Keratinocyte (primary cell): ENCODE measurements around the gene SIK2. TPM values are rescaled to one million over a fixed set of nuclear protein-coding genes. Genes with fewer than 3 reads are reported as not detected.

Source experiments
- DNase-seq: peaks from one replicate; pipeline ENCODE4 v3.0.0-alpha.2; 2011; ENCODE audit warnings: low read depth, missing footprints, low spot score
- FAIRE-seq: peaks from 2 replicates; lab custom pipeline; 2011; peaks lifted over from hg19 to GRCh38; lab: Jason Lieb, UNC
- H2AFZ ChIP-seq: 2 replicates; pipeline ENCODE4 v1.6.0; 2012; ENCODE audit warnings: low read length, control low read depth, inconsistent platforms; ENCODE audit not compliant: control insufficient read depth
- H3K27ac ChIP-seq: 2 replicates; pipeline ENCODE4 v1.5.1; 2011; ENCODE audit warnings: low read length; ENCODE audit not compliant: control insufficient read depth, insufficient read depth
- H3K27me3 ChIP-seq: 3 replicates; pipeline ENCODE4 v1.6.0; 2011; ENCODE audit warnings: low read length; ENCODE audit not compliant: control insufficient read depth, insufficient read depth; ENCODE audit errors: extremely low read depth
- H3K36me3 ChIP-seq, 2 experiments: 2 replicates in 1 of 2; 3 replicates in 1 of 2; pipeline ENCODE4 v1.5.1; 2011; ENCODE audit warnings: low read length in 2 of 2, mild to moderate bottlenecking in 1 of 2; ENCODE audit not compliant: control insufficient read depth in 2 of 2, insufficient read depth in 2 of 2; ENCODE audit errors: extremely low read depth in 1 of 2
- H3K4me1 ChIP-seq: 3 replicates; pipeline ENCODE4 v1.5.1; 2011; ENCODE audit warnings: low read length; ENCODE audit not compliant: control insufficient read depth, insufficient read depth; ENCODE audit errors: extremely low read depth
- H3K4me2 ChIP-seq: 3 replicates; pipeline ENCODE4 v1.6.0; 2011; ENCODE audit warnings: low read depth, low read length; ENCODE audit not compliant: control insufficient read depth, insufficient read depth; ENCODE audit errors: extremely low read depth
- H3K4me3 ChIP-seq, 3 experiments: fragments of 200-600 bp in 1 of 3; sonication (generic) in 1 of 3; 2 replicates in 2 of 3; 3 replicates in 1 of 3; pipeline ENCODE4 v1.5.1; 2011 to 2016; ENCODE audit warnings: low read length in 3 of 3, mild to moderate bottlenecking in 3 of 3, control low read depth in 2 of 3, inconsistent platforms in 1 of 3, low read depth in 1 of 3, mixed read lengths in 1 of 3, mixed run types in 1 of 3, moderate library complexity in 1 of 3; ENCODE audit not compliant: control insufficient read depth in 2 of 3, insufficient read depth in 2 of 3; ENCODE audit errors: extremely low read depth in 1 of 3
- H3K79me2 ChIP-seq: 2 replicates; pipeline ENCODE4 v1.6.0; 2012; ENCODE audit warnings: low read length; ENCODE audit not compliant: control insufficient read depth, insufficient read depth
- H3K9ac ChIP-seq: 3 replicates; pipeline ENCODE4 v1.6.0; 2011; ENCODE audit warnings: low read length; ENCODE audit not compliant: control insufficient read depth, insufficient read depth; ENCODE audit errors: extremely low read depth
- H3K9me1 ChIP-seq: 3 replicates; pipeline ENCODE4 v1.6.0; 2011; ENCODE audit warnings: low read length; ENCODE audit not compliant: control insufficient read depth, insufficient read depth; ENCODE audit errors: extremely low read depth
- H3K9me3 ChIP-seq: 2 replicates; pipeline ENCODE4 v1.5.1; 2012; ENCODE audit warnings: low read depth, low read length; ENCODE audit not compliant: control insufficient read depth
- H4K20me1 ChIP-seq: 3 replicates; pipeline ENCODE4 v1.6.0; 2011; ENCODE audit warnings: low read length; ENCODE audit not compliant: control insufficient read depth, insufficient read depth; ENCODE audit errors: extremely low read depth
- EZH2 ChIP-seq: IDR thresholded peaks from one replicate; pipeline ENCODE4 v1.6.1; 2012; ENCODE audit warnings: inconsistent platforms, mild to moderate bottlenecking, low read length, moderate library complexity
- dilution Hi-C: fragments of 300-500 bp; cut with MboI; formaldehyde crosslinking; loops from one replicate; pipeline ENCODE4 v1.7.0; 2020; ENCODE audit warnings: low sequenced_read_pairs; ENCODE audit not compliant: extremely low pct_ligation_motif_present
- polyA plus RNA-seq, 5 experiments: library from polyadenylated mRNA; depleted of rRNA in 3 of 5; stranded (reverse) in 3 of 5; stranded (forward) in 1 of 5; unstranded in 1 of 5; fragments of >200 nt; gene quantifications; 1 replicate in 1 of 5; 2 replicates in 3 of 5; 3 replicates in 1 of 5; pipeline versions ENCODE4 v1.2.1 to v1.2.3, GENCODE V29; 2011 to 2012; ENCODE audit warnings: missing spikeins in 2 of 5, low read depth in 1 of 5, low replicate concordance in 1 of 5
- TF ChIP-seq, protein P1 (sequence below), 3 experiments: IDR thresholded peaks in 1 of 3; conservative IDR thresholded peaks in 1 of 3; optimal IDR thresholded peaks in 1 of 3; 2 replicates in 2 of 3; 3 replicates in 1 of 3; pipeline versions ENCODE3 to v1.5.1; 2011; ENCODE audit warnings: low read length in 3 of 3, mild to moderate bottlenecking in 3 of 3, moderate library complexity in 2 of 3, control low read depth in 1 of 3, inconsistent platforms in 1 of 3; ENCODE audit not compliant: insufficient read depth in 2 of 3; ENCODE audit errors: extremely low read depth in 1 of 3

The SIK2 gene
- polyA plus RNA-seq, 1 donor (not counting 4 experiments of a cell fraction or from before 2014, with no cell fraction given), result 10.0 TPM

DNA sequence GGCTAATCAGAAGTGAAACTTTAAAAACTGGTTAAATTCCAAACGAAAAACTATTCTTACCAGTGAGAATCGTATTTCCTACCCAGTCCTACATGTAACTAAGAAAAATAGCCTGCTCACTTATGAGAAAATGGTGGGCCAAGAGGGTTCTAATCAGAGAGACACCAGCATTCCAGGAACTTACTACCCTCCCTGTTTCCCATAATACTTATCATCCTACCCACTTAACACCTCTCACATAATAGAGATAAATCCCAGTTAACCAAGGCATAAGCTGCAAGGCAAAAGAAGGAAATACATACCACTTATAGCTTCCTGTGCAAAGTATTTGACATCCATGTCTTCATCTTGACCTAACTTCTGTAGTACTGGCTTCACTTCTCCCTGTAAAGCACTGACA, 139.5 kb downstream of the SIK2 start:
- dilution Hi-C loops, result no loop called here

GRCh38 chr11:111743700-111744099, 141.5 kb downstream of the SIK2 start:
- Histone ChIP-seq H3K27ac (no peak overlapping the region), H3K9me3 (no peaks in the 10 kb centered on the region), H3K9me1 (no peaks in the 10 kb centered on the region), H3K4me3 (no peak overlapping the region), H3K79me2 (peaks cover 6% of the 10 kb centered on the region), H3K4me2 (no peak overlapping the region), H3K4me1 (peaks cover 11% of the 10 kb centered on the region), H2AFZ (no peak overlapping the region), H4K20me1 (no peaks in the 10 kb centered on the region), H3K9ac (no peak overlapping the region), H3K36me3 (peaks cover 22 to 23% of the 10 kb centered on the region in 2 experiments), H3K27me3 (no peaks in the 10 kb centered on the region)
- DNase-seq (no peak), FAIRE-seq (no peak)
- TF ChIP-seq EZH2, result no peak
- TF ChIP-seq, protein P1, sequence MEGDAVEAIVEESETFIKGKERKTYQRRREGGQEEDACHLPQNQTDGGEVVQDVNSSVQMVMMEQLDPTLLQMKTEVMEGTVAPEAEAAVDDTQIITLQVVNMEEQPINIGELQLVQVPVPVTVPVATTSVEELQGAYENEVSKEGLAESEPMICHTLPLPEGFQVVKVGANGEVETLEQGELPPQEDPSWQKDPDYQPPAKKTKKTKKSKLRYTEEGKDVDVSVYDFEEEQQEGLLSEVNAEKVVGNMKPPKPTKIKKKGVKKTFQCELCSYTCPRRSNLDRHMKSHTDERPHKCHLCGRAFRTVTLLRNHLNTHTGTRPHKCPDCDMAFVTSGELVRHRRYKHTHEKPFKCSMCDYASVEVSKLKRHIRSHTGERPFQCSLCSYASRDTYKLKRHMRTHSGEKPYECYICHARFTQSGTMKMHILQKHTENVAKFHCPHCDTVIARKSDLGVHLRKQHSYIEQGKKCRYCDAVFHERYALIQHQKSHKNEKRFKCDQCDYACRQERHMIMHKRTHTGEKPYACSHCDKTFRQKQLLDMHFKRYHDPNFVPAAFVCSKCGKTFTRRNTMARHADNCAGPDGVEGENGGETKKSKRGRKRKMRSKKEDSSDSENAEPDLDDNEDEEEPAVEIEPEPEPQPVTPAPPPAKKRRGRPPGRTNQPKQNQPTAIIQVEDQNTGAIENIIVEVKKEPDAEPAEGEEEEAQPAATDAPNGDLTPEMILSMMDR (optimal IDR thresholded peaks at IDR 0.05 in 1 of 3, IDR thresholded peaks at IDR 0.05 in 1 of 3, conservative IDR thresholded peaks at IDR 0.05 in 1 of 3; ENCODE audit: extremely low read depth in 1 of 3, insufficient read depth in 2 of 3, low read length in 3 of 3), result no peak
- dilution Hi-C loops, result no loop called here

More for the DNA sequence above, 139.5 kb downstream of the SIK2 start:
- H3K27ac ChIP-seq, result no peak overlapping the region
- no peaks in the 10 kb centered on the region for H3K9me3 ChIP-seq
- peaks cover 3% of the 10 kb centered on the region for H3K9me1 ChIP-seq
- no peaks in the 10 kb centered on the region for H4K20me1 ChIP-seq
- no peaks in the 10 kb centered on the region for H3K27me3 ChIP-seq
- FAIRE-seq (no peak), DNase-seq (no peak)
- no peak overlapping the region for H3K4me3 ChIP-seq
- no peak overlapping the region for H2AFZ ChIP-seq
- no peak for TF ChIP-seq EZH2
- TF ChIP-seq, protein P1 (optimal IDR thresholded peaks at IDR 0.05 in 1 of 3, IDR thresholded peaks at IDR 0.05 in 1 of 3, conservative IDR thresholded peaks at IDR 0.05 in 1 of 3; ENCODE audit: extremely low read depth in 1 of 3, insufficient read depth in 2 of 3, low read length in 3 of 3), result no peak
- H3K4me1 ChIP-seq, result peaks cover 20% of the 10 kb centered on the region
- H3K36me3 ChIP-seq, result peaks cover 15 to 19% of the 10 kb centered on the region in 2 experiments
- no peak overlapping the region for H3K9ac ChIP-seq
- H3K4me2 ChIP-seq, result no peak overlapping the region
- peaks cover 6% of the 10 kb centered on the region for H3K79me2 ChIP-seq
